Mammary epithelial cell (primary cell): ENCODE results near the gene FER.

Experiments
- EZH2 ChIP-seq: IDR thresholded peaks from 2 replicates; pipeline ENCODE4 v1.6.1; 2012; ENCODE audit warnings: low read length, inconsistent platforms, borderline replicate concordance
- TF ChIP-seq, protein P1 (sequence below), 2 donors: IDR thresholded peaks in 1 of 2; conservative IDR thresholded peaks in 1 of 2; 2 replicates each; pipeline ENCODE4 v1.5.1; 2011 to 2012; ENCODE audit warnings: inconsistent platforms in 2 of 2, low read length in 2 of 2, mild to moderate bottlenecking in 2 of 2, control low read depth in 1 of 2, low read depth in 1 of 2; ENCODE audit not compliant: insufficient read depth in 1 of 2; ENCODE audit errors: extremely low read depth in 1 of 2

DNA sequence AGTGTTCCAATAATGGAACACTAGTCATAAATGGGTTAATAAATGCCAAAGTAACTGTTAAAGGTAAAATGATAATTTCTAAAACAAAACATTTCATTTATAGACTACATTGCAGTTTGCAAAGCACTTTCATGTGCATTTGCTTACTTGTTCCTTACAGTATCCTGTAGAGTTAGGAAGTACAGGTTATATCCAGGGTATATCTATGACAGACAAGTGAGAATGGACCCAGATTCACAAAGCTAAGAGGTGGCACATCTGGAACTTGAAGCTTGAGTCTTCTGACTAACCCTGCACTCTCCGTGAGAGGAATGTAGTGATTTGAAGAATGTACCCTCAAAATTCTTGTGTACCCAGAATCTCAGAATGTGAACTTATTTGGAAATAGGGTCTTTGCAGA is 121.4 kb downstream of the FER start:
- TF ChIP-seq, protein P1, sequence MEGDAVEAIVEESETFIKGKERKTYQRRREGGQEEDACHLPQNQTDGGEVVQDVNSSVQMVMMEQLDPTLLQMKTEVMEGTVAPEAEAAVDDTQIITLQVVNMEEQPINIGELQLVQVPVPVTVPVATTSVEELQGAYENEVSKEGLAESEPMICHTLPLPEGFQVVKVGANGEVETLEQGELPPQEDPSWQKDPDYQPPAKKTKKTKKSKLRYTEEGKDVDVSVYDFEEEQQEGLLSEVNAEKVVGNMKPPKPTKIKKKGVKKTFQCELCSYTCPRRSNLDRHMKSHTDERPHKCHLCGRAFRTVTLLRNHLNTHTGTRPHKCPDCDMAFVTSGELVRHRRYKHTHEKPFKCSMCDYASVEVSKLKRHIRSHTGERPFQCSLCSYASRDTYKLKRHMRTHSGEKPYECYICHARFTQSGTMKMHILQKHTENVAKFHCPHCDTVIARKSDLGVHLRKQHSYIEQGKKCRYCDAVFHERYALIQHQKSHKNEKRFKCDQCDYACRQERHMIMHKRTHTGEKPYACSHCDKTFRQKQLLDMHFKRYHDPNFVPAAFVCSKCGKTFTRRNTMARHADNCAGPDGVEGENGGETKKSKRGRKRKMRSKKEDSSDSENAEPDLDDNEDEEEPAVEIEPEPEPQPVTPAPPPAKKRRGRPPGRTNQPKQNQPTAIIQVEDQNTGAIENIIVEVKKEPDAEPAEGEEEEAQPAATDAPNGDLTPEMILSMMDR (conservative IDR thresholded peaks at IDR 0.05 in 1 of 2, IDR thresholded peaks at IDR 0.05 in 1 of 2; ENCODE audit: extremely low read depth in 1 of 2, insufficient read depth in 1 of 2, low read depth in 1 of 2, low read length in 2 of 2): no peak
- no peak for TF ChIP-seq EZH2
